ENCODE results near the gene SLC35B2. TPM values are rescaled to one million over a fixed set of nuclear protein-coding genes. Genes with fewer than 3 reads are reported as not detected.
A peak's percentile ranks its signal among the peaks of the same experiment; 100 is the strongest.

SLC35B2 gene
- total and polyA plus RNA-seq, 10 of the 15 experiments (the other 5 are each of a cell fraction or from before 2014, with no cell fraction given) = 11.3 to 45.4 (median 33.8) TPM

GRCh38 chr6:44246663-44247337 lies 10.5 kb downstream of the SLC35B2 start, which contains the start of gene HSP90AB1 (continued):
- TF ChIP-seq, protein P1, sequence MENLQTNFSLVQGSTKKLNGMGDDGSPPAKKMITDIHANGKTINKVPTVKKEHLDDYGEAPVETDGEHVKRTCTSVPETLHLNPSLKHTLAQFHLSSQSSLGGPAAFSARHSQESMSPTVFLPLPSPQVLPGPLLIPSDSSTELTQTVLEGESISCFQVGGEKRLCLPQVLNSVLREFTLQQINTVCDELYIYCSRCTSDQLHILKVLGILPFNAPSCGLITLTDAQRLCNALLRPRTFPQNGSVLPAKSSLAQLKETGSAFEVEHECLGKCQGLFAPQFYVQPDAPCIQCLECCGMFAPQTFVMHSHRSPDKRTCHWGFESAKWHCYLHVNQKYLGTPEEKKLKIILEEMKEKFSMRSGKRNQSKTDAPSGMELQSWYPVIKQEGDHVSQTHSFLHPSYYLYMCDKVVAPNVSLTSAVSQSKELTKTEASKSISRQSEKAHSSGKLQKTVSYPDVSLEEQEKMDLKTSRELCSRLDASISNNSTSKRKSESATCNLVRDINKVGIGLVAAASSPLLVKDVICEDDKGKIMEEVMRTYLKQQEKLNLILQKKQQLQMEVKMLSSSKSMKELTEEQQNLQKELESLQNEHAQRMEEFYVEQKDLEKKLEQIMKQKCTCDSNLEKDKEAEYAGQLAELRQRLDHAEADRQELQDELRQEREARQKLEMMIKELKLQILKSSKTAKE (IDR thresholded peaks at IDR 0.05; ENCODE audit: low read depth, poor library complexity, severe bottlenecking) = peak; percentile 76
- peak; percentile 4 for TF ChIP-seq MTA2 (IDR thresholded peaks at IDR 0.05; ENCODE audit: low read depth)
- peak; percentile 100 for TF ChIP-seq TAF1 (IDR thresholded peaks at IDR 0.05; ENCODE audit: borderline replicate concordance, low read depth, low read length)
- TF ChIP-seq, protein P2, sequence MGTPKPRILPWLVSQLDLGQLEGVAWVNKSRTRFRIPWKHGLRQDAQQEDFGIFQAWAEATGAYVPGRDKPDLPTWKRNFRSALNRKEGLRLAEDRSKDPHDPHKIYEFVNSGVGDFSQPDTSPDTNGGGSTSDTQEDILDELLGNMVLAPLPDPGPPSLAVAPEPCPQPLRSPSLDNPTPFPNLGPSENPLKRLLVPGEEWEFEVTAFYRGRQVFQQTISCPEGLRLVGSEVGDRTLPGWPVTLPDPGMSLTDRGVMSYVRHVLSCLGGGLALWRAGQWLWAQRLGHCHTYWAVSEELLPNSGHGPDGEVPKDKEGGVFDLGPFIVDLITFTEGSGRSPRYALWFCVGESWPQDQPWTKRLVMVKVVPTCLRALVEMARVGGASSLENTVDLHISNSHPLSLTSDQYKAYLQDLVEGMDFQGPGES (IDR thresholded peaks at IDR 0.05) = no peak
- TF ChIP-seq BACH1 (IDR thresholded peaks at IDR 0.05; ENCODE audit: borderline replicate concordance) = no peak; the same call in 1 of the 2 replicates
- TF ChIP-seq POLR2A (IDR thresholded peaks at IDR 0.05; ENCODE audit: low read depth, low read length) = peak; percentile 99
- peak; percentile 61; the same call in 1 of the 2 replicates for TF ChIP-seq ESRRA (IDR thresholded peaks at IDR 0.05; ENCODE audit: low read length)
- TF ChIP-seq ZBED1 (IDR thresholded peaks at IDR 0.05; ENCODE audit: borderline replicate concordance) = peak; percentile 91
- TF ChIP-seq KLF5 (IDR thresholded peaks at IDR 0.05; ENCODE audit: partially characterized antibody) = peak; percentile 91
- peak; percentile 66; the same call in 1 of the 2 replicates for TF ChIP-seq YBX1 (IDR thresholded peaks at IDR 0.05)
- TF ChIP-seq BCL11A (IDR thresholded peaks at IDR 0.05; ENCODE audit: low read depth, low read length) = 0 out of 2 replicates have a peak, but pooled peaks have one; percentile 48
- no peak for TF ChIP-seq RBBP5 (conservative IDR thresholded peaks at IDR 0.05)
- TF ChIP-seq CHD2 (IDR thresholded peaks at IDR 0.05; ENCODE audit: borderline replicate concordance, low read depth, low read length) = peak; percentile 97
- TF ChIP-seq, protein P3, sequence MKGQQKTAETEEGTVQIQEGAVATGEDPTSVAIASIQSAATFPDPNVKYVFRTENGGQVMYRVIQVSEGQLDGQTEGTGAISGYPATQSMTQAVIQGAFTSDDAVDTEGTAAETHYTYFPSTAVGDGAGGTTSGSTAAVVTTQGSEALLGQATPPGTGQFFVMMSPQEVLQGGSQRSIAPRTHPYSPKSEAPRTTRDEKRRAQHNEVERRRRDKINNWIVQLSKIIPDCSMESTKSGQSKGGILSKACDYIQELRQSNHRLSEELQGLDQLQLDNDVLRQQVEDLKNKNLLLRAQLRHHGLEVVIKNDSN (IDR thresholded peaks at IDR 0.05; ENCODE audit: borderline replicate concordance, extremely low read length, insufficient read depth, low read depth, low read length) = no peak
- peak; percentile 63 for TF ChIP-seq TBL1XR1 (IDR thresholded peaks at IDR 0.05; ENCODE audit: low read depth, low read length)
- TF ChIP-seq, protein P4, sequence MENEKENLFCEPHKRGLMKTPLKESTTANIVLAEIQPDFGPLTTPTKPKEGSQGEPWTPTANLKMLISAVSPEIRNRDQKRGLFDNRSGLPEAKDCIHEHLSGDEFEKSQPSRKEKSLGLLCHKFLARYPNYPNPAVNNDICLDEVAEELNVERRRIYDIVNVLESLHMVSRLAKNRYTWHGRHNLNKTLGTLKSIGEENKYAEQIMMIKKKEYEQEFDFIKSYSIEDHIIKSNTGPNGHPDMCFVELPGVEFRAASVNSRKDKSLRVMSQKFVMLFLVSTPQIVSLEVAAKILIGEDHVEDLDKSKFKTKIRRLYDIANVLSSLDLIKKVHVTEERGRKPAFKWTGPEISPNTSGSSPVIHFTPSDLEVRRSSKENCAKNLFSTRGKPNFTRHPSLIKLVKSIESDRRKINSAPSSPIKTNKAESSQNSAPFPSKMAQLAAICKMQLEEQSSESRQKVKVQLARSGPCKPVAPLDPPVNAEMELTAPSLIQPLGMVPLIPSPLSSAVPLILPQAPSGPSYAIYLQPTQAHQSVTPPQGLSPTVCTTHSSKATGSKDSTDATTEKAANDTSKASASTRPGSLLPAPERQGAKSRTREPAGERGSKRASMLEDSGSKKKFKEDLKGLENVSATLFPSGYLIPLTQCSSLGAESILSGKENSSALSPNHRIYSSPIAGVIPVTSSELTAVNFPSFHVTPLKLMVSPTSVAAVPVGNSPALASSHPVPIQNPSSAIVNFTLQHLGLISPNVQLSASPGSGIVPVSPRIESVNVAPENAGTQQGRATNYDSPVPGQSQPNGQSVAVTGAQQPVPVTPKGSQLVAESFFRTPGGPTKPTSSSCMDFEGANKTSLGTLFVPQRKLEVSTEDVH (IDR thresholded peaks at IDR 0.05; ENCODE audit: low read depth, partially characterized antibody) = peak; percentile 81
- TF ChIP-seq TCF3 (IDR thresholded peaks at IDR 0.05; ENCODE audit: borderline replicate concordance, insufficient read depth, low read depth, low read length) = peak; percentile 96
- TF ChIP-seq, protein P5, sequence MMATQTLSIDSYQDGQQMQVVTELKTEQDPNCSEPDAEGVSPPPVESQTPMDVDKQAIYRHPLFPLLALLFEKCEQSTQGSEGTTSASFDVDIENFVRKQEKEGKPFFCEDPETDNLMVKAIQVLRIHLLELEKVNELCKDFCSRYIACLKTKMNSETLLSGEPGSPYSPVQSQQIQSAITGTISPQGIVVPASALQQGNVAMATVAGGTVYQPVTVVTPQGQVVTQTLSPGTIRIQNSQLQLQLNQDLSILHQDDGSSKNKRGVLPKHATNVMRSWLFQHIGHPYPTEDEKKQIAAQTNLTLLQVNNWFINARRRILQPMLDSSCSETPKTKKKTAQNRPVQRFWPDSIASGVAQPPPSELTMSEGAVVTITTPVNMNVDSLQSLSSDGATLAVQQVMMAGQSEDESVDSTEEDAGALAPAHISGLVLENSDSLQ (IDR thresholded peaks at IDR 0.05) = no peak; the same call in 1 of the 2 replicates

All from GM12878 (cell line).